Measurements from ENCODE around the gene PAIP2B. TPM values are rescaled to one million over a fixed set of nuclear protein-coding genes. Genes with fewer than 3 reads are reported as not detected.

The PAIP2B gene
- total and polyA plus RNA-seq, 8 donors: 4.9 to 14.1 (median 8.1) TPM

- Histone ChIP-seq H3K36me3 (no peaks in the 10 kb centered on the region), H3K4me1 (no peaks in the 10 kb centered on the region), H3K4me3 (no peak overlapping the region), H3K9me3 (no peaks in the 10 kb centered on the region), H3K27me3 (peaks cover 0 to 3% (median 0%) of the 10 kb centered on the region in 3 donors), H3K27ac (no peak overlapping the region)
- TF ChIP-seq POLR2A (IDR thresholded peaks at IDR 0.05) (no peak), EP300 (IDR thresholded peaks at IDR 0.05) (no peak), CTCF (IDR thresholded peaks at IDR 0.05) (no peak), POLR2AphosphoS5 (IDR thresholded peaks at IDR 0.05) (no peak)
- DNase-seq: no peak
- WGBS, 5 donors: 84 to 95% (median 94%) methylated on average over 3 of the region's 3 CpGs
- intact Hi-C loops (cut with DNase I; ENCODE audit: low total_unique reads): no loop called here
These were observed 27.2 kb upstream of the PAIP2B start for GRCh38 chr2:71254078-71254477.

- 65 to 96% (median 85%) methylated on average over 1 of the region's 1 CpG for WGBS, 5 donors
- intact Hi-C loops (cut with DNase I; ENCODE audit: low total_unique reads): no loop called here
- H3K4me1 ChIP-seq: no peaks in the 10 kb centered on the region
- no peak for DNase-seq
- H3K9me3 ChIP-seq: no peaks in the 10 kb centered on the region
- H3K27me3 ChIP-seq: peaks cover 0 to 3% (median 0%) of the 10 kb centered on the region in 3 donors
- no peaks in the 10 kb centered on the region for H3K36me3 ChIP-seq
- no peak for TF ChIP-seq CTCF (IDR thresholded peaks at IDR 0.05)
- TF ChIP-seq POLR2AphosphoS5 (IDR thresholded peaks at IDR 0.05): no peak
- no peak for TF ChIP-seq POLR2A (IDR thresholded peaks at IDR 0.05)
- TF ChIP-seq EP300 (IDR thresholded peaks at IDR 0.05): no peak
- no peak overlapping the region for H3K4me3 ChIP-seq
- H3K27ac ChIP-seq: no peak overlapping the region
These were observed 26.6 kb upstream of the PAIP2B start for GRCh38 chr2:71253476-71253875.

- Histone ChIP-seq H3K36me3 (no peaks in the 10 kb centered on the region), H3K27ac (no peak overlapping the region), H3K4me1 (no peaks in the 10 kb centered on the region), H3K9me3 (no peaks in the 10 kb centered on the region), H3K27me3 (peaks cover 0 to 3% (median 0%) of the 10 kb centered on the region in 3 donors), H3K4me3 (no peak overlapping the region)
- intact Hi-C loops (cut with DNase I; ENCODE audit: low total_unique reads): no loop called here
- 79 to 84% (median 83%) methylated on average over 3 of the region's 3 CpGs for WGBS, 5 donors
- TF ChIP-seq POLR2AphosphoS5 (IDR thresholded peaks at IDR 0.05) (no peak), POLR2A (IDR thresholded peaks at IDR 0.05) (no peak), EP300 (IDR thresholded peaks at IDR 0.05) (no peak), CTCF (IDR thresholded peaks at IDR 0.05) (no peak)
- no peak for DNase-seq
These were observed 26.0 kb upstream of the PAIP2B start for GRCh38 chr2:71252862-71253261.

- TF ChIP-seq CTCF (IDR thresholded peaks at IDR 0.05) (no peak), EP300 (IDR thresholded peaks at IDR 0.05) (no peak), POLR2A (IDR thresholded peaks at IDR 0.05) (no peak), POLR2AphosphoS5 (IDR thresholded peaks at IDR 0.05) (no peak)
- Histone ChIP-seq H3K9me3 (no peaks in the 10 kb centered on the region), H3K36me3 (no peaks in the 10 kb centered on the region), H3K4me1 (no peaks in the 10 kb centered on the region), H3K27ac (no peak overlapping the region), H3K4me3 (no peak overlapping the region), H3K27me3 (no peaks in the 10 kb centered on the region)
- intact Hi-C loops (cut with DNase I; ENCODE audit: low total_unique reads): no loop called here
- peak in 1 of 2 donors; percentile 34 for DNase-seq
- WGBS, 5 donors: 61 to 75% (median 66%) methylated on average over 4 to 8 of the region's 8 CpGs
These were observed 24.0 kb upstream of the PAIP2B start for GRCh38 chr2:71250935-71251334.

Data from stomach (tissue), 9 donors.